Activated effector memory CD4-positive, alpha-beta T cell treated with anti-CD3 and anti-CD28 coated beads, Interleukin-2, amount 50 U/mL, for 16 hours (primary cell): Measurements from ENCODE around the gene TP53RK.
"Not testable (repeated sequence)": the region's sequence is repeated elsewhere in the genome, so short reads cannot be mapped to it uniquely, and the experiment has no call there.

Experiments used
- DNase-seq: peaks from one replicate; pipeline ENCODE4 v3.0.0-alpha.2; 2020

The TP53RK gene

DNA sequence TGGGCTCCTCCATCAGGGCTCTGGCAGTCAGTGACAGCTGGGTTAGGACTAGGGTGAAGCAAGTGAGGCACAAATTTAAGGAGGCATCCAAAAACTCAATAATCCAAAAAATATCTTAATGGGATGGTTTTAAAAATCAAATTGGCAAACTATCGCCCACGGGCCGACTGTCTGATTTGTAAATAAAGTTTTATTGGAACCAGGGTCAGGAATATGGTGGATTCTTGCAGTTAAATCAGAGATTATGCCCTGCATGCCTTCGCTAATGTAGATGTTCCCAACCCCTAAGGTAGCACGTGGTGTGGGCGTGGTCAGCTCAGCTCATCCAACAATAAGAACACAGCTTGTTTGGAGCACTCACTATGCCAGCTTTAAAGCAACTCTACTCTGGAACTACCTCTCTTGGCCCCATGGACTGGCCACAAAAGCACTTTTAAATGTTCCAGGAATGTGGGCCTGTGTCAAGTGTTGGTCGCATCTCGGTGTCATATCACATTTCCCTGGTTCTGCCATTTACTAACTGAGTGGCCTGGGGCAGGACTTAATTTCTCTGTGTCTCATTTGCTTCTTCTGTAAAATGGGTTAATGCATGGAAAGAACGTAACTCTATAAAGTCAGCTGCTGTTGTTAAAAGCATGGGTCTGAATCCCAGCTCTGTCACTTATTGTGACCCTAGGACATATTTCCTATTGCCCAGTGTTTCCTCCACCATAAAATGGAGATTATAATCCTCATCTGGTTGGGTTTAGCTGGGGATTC lies 7.0 kb downstream of the TP53RK start:
- DNase-seq = no peak

DNA sequence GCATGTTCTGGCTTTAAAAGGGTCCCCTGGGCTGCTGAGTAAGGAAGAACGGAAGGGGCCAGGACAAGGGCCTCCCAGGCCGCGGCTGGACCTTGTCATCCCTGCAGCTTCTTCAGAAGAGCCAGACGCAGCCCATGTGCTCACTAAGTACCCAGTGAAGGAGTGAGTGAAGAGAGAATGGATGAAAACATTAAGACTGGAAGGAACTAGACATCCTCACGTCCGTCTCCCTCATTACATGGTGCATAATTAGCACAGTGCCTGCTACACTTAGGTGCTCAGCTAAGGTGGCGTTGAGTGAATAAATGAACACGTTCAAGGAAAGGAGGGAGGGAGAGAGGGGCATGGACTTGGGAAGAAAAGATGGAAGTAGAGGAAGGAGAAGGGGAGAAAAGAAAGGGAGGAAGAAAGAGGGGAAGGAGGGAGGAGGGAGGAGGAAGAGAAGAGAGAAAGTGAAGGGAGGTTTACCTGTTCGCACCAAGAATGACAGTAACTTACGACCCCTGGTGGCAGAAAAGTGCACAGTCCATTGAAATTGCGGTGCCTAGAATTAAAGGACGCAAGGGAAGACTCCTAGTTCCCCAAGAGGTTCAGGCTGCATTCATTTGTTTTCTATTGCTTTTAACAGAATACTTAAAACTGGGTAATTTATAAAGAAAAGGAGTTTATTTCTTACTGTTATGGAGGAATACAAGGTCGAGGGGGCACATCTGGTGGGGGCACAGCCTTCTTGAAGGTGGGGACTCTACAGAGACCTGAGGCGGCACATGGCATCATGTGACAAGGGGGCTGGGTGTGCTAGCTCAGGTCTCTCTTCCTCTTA lies 8.0 kb downstream of the TP53RK start:
- peak; percentile 86 for DNase-seq

- no peak for DNase-seq
Measured at GRCh38 chr20:46680684-46681031, 8.6 kb downstream of the TP53RK start.

- no peak for DNase-seq
Measured at GRCh38 chr20:46678516-46678915, 10.7 kb downstream of the TP53RK start.

DNA sequence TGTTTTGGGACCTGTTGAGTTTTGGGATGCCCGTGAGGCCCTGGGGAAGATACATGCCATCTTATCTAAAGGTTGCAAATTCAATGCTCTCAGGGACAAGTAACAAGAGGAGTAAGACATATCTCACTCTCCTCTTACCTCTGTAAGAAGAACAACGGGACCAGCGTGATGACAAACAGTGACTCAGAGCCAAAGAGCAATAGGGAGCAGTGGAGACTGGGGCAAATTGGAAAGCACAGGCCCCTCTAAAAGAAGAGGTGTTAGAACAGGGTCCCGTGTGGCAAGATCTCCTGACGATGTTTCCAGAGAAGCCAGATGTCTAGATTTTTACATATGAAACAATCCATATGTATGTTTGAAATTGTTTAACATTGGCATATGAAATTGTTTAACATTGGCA lies 11.6 kb downstream of the TP53RK start:
- no peak for DNase-seq

DNA sequence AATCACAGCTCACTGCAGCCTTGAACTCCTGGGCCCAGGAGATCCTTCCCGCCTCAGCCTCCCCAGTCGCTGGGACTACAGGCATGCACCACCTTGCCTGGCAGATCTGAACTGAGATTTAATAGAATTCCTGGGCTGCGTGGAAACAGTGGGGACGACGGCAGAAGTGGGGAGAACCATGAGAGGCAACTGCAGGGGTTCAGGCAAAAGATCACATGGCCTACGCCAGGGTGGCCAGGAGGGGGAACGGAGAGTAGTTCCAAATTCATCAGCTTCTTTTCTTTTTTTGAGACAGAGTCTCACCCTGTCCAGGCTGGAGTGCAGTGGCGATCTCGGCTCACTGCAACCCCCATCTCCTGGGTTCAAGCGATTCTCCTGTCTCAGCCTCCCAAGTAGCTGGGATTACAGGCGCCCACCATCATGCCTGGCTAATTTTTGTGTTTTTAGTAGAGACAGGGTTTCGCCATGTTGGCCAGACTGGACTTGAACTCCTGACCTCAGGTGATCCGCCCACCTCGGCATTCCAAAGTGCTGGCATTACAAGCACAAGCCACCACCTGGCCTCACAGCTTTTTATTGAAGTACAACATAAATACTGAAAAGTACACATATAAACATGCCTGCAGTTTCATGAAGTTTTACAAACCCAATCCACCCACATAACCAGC lies 12.5 kb downstream of the TP53RK start:
- not testable (repeated sequence) for DNase-seq

- DNase-seq = no peak
Measured at GRCh38 chr20:46674253-46675083, 14.8 kb downstream of the TP53RK start.

- no peak for DNase-seq
Measured at GRCh38 chr20:46673394-46674252, 15.6 kb downstream of the TP53RK start.

DNA sequence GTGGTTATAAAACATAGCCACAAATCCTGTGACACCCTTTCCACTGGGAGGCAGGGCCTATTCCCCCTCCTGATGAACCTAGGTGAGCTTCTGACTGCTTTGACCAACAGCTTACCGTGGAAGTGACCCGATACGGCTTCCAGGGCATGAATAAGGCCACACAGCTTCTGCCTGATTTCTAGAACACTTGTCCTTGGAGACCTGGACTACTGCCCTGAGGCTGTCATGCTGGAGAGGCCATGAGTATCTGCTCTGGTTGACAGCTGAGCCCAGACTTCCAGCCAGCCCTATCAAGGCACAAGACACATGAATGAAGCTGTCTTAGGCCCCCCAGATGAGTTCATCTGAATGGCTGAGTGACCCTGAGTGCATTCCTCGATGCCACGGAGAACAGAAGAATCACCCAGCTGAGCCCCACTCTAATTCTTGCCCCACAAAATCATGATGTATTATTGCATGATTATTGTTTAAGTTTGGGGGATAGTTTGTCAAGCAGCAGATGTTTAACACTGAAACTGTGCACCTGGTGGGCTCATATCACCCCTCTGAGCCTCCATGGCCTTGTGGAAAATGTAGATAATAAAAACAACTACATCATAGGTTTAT lies 16.6 kb downstream of the TP53RK start:
- no peak for DNase-seq

GRCh38 chr20:46671866-46672542 lies 17.2 kb downstream of the TP53RK start:
- no peak for DNase-seq

DNA sequence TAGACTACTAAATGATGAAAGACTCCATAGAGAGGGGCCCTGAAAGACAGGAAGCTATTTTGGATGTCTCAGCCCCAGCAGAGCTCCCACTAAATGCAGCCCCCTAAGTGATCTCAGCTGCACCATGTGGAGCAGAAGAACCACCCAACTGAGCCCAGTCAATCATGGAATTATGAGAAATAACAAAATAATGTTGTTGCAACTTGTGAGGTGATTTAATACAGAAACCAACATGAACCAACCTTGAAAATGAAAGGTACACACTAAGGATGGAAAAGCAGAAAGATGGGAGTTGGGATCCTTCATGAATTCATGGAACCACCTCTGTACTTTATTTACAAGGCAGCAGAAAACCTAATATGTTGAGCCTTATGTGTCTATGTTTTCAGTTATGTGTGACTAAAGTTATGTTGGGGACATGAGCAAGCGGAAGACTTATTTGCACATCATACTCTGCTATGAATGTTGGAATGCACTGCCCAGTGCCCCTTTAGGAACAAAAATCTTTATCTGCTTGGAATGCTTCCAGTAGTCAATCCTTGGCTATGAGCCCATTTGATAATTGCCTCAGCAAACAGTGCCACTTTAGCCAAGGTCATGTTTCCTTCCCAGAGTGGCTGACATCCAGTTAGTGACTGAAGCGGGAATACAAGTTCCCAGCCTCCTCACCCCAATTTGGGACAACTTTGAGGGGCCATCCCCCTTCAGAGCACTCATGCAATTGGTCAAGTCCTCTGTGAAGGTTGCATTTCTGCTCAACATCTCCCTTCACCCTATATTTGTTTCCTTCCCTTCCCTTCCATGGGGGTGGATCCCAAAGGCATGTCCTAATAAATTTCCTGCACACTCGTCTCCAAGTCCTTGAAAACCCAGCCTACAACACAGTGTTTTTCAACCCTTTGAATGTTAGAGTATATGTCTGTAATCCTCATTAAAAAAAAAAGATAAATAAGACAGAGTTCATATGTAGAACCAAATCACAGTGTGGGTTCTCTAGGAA lies 18.4 kb downstream of the TP53RK start:
- no peak for DNase-seq

DNA sequence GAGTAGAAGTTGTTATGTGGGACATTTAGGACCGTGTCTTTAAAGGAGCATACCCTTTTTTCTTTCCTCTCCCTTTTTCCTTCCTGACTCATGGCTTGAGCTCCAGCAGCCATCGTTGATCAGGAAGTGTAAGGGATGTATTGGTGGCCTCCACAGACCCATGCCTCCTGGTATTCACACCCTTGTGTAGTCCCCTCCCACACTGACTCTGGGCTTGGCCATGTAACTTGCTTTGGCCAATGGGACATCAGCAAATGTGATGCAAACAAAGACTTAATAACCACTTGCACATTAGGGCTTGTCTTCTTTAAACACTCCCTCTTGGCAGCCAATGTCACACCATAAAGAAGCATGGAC lies 19.0 kb downstream of the TP53RK start:
- DNase-seq = no peak

DNA sequence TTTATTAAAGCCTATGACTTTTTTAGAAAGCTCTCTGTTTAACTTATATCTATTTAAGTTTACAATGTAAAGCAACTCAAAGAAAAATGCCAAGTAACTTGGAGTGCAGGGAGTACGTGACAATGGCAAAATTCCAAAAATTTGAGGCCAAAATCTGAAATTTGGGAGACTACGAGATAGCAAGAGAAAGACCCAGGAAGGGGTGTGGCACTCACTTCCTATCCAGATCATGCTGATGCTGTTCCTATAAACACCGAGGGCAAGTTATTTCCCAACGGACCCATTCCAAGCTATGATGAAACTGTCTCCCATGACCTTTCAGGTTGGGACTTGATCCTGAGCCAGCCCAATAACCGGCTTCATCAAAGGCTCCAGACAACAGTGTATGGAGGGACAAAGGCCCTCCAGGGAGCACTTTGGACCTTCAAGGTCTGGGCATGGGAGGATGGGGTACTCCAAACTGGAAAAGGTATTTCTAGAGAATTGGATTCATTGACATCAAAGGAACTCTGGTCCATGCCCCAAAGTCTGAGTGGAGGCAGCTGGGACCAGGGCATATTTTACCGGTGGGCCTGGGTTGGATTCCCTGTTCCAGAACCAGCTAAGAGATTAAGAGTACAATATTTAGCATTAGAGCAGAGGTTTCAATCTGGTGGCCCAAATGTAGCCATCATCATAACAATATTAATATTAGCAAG lies 22.3 kb downstream of the TP53RK start:
- no peak for DNase-seq

GRCh38 chr20:46666306-46666705 lies 22.9 kb downstream of the TP53RK start:
- DNase-seq = no peak

- no peak for DNase-seq
Measured at GRCh38 chr20:46665602-46666001, 23.6 kb downstream of the TP53RK start.

GRCh38 chr20:46663531-46663930 lies 25.7 kb downstream of the TP53RK start:
- DNase-seq = no peak

DNA sequence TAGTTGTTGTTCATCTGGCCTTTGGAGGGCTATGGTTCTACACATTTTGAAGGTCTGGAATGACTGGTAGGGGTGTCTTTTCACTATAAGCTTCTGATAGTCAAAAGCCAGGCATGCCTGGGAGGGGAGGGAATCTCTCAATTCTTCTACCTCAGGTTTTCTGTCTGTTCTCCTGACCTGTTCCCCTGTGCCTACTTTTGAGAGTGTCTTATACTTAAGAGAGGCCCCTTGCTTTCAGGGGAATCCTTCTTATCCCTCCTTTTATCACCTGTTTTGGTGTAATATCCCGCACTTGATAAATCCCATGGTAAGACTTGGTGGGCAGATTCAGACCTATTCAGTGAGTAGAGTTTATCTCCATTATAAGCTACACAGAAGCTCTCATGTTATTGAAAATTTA lies 27.6 kb downstream of the TP53RK start:
- DNase-seq = no peak

DNA sequence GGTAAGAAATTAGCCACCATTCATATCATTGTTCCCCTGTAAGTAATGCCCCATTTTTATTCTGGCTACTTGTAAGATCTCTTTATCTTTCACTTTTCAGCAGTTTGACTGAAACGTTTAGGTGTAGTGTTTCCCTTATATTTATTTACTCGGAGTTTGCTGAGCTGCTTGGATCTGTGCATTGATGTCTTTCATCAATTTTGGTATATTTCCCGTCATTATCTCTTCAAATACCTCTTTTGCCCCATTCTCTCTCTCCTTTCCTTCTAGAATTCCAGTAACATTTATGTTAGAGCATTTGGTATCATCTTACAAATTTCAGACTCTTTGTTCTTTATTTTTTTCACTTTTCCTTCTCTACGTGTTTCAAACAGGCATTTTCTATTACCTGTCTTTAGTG lies 28.8 kb downstream of the TP53RK start:
- DNase-seq = no peak

DNA sequence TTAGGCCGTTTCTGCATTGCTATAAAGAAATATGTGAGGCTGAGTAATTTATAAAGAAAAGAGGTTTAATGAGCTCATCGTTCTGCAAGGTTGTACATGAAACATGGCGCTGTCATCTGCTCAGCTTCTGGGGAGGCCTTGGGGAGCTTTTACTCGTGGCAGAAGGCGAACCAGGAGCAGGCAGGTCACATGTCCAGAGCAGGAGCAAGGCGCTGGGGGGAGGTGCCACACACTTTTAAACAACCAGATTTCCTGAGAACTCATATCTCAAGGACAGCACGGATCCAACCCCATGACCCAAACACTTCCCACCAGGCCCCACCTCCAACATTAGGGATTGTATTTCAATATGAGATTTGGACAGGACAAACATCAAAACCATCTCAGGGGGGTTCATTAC lies 31.6 kb downstream of the TP53RK start:
- DNase-seq = no peak
